Progenitor cell of endocrine pancreas (in vitro differentiated cells): Measurements from ENCODE around the gene CDH18. TPM values are rescaled to one million over a fixed set of nuclear protein-coding genes. Genes with fewer than 3 reads are reported as not detected.

ENCODE experiments used
- DNase-seq: peaks from one replicate; pipeline ENCODE4 v3.0.0; 2021; ENCODE audit warnings: low spot score; ENCODE audit not compliant: unreplicated experiment
- H3K27ac Mint-ChIP-seq: 2 replicates; pipeline ENCODE4 v1.8.0; 2021; ENCODE audit warnings: mild to moderate bottlenecking, moderate library complexity, mixed read lengths
- H3K27me3 Mint-ChIP-seq: 2 replicates; pipeline ENCODE4 v1.8.0; 2021; ENCODE audit warnings: mixed read lengths
- H3K36me3 Mint-ChIP-seq: 2 replicates; pipeline ENCODE4 v1.8.0; 2022; ENCODE audit warnings: mixed read lengths; ENCODE audit not compliant: insufficient read depth
- H3K4me1 Mint-ChIP-seq: 2 replicates; pipeline ENCODE4 v1.8.0; 2021; ENCODE audit warnings: low read depth, mixed read lengths
- H3K4me3 Mint-ChIP-seq: 2 replicates; pipeline ENCODE4 v1.8.0; 2021; ENCODE audit warnings: low read depth, mild to moderate bottlenecking, moderate library complexity, mixed read lengths
- H3K9me3 Mint-ChIP-seq: 2 replicates; pipeline ENCODE4 v1.8.0; 2021; ENCODE audit warnings: low read depth, mixed read lengths
- CTCF ChIP-seq: fragments of 200-600 bp; sonication (generic); IDR thresholded peaks from one replicate; pipeline ENCODE4 v1.5.0; 2021; ENCODE audit warnings: antibody characterized with exemption, mild to moderate bottlenecking; ENCODE audit not compliant: unreplicated experiment
- total RNA-seq: library from RNA; stranded (reverse); gene quantifications from 2 replicates; pipeline ENCODE4 v1.2.1, GENCODE V29; 2021

Gene CDH18
- total RNA-seq, 1 donor from 2014 or later = 1.9 TPM

- no peaks in the 10 kb centered on the region for H3K4me1 Mint-ChIP-seq
- H3K27ac Mint-ChIP-seq = no peak overlapping the region
- no peaks in the 10 kb centered on the region for H3K36me3 Mint-ChIP-seq
- DNase-seq = no peak
- no peak for TF ChIP-seq CTCF
- H3K27me3 Mint-ChIP-seq = no peaks in the 10 kb centered on the region
- H3K9me3 Mint-ChIP-seq = peaks cover 2% of the 10 kb centered on the region
- H3K4me3 Mint-ChIP-seq = no peak overlapping the region
Measured at GRCh38 chr5:19625562-19625961, 362.4 kb downstream of the CDH18 start.

DNA sequence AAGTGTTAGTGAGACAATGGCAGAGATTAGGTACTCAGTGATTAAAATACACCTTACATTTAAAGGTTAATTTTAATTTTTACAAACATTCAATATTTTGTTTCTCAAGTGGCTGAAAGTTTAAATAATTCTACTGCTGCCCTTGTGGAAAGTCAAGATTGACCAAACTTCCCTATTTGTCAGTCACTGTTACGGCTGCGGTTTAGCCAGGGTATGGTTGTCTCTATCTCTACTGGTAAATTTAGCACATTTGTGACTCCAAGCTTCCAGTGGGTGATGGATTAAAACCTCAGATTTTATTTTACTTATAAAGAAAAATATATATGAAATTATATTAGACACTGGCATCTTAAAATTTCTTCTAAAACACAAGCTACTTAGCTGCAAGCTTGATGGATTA is 368.4 kb downstream of the CDH18 start:
- Mint-ChIP-seq H3K4me3 (no peak overlapping the region), H3K9me3 (peaks cover 2% of the 10 kb centered on the region), H3K36me3 (no peaks in the 10 kb centered on the region), H3K27me3 (no peaks in the 10 kb centered on the region), H3K27ac (no peak overlapping the region), H3K4me1 (no peaks in the 10 kb centered on the region)
- DNase-seq = no peak
- no peak for TF ChIP-seq CTCF

DNA sequence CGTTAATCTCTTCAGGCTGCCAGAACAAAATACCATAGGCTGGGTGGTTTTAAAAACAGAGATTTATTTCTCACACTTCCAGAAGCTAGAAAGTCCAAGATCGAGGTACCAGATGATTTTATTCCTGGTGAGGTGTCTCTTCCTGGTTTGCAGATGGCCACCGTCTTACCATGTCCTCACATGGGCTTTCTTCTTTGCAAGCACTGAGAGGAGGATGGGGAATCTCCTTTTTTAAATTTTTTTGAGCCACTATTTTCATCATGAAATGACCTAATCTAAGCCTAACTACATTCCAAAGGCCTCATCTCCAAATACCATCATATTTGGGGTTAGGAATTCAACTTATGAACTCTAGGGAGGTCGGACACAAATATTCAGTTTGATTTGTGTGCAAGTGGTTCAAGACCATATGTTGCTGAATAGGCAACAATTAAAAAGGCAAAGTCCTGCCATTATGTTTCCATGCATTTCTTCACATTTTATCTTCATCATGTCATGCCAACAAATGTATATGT is 371.2 kb downstream of the CDH18 start:
- H3K27ac Mint-ChIP-seq = no peak overlapping the region
- no peak overlapping the region for H3K4me3 Mint-ChIP-seq
- TF ChIP-seq CTCF = no peak
- no peaks in the 10 kb centered on the region for H3K27me3 Mint-ChIP-seq
- no peak for DNase-seq
- peaks cover 2% of the 10 kb centered on the region for H3K9me3 Mint-ChIP-seq
- H3K4me1 Mint-ChIP-seq = no peaks in the 10 kb centered on the region
- H3K36me3 Mint-ChIP-seq = no peaks in the 10 kb centered on the region

GRCh38 chr5:19615661-19616060 is 372.3 kb downstream of the CDH18 start:
- H3K27ac Mint-ChIP-seq = no peak overlapping the region
- H3K4me1 Mint-ChIP-seq = no peaks in the 10 kb centered on the region
- no peak for DNase-seq
- H3K9me3 Mint-ChIP-seq = no peaks in the 10 kb centered on the region
- no peaks in the 10 kb centered on the region for H3K36me3 Mint-ChIP-seq
- no peak for TF ChIP-seq CTCF
- H3K27me3 Mint-ChIP-seq = no peaks in the 10 kb centered on the region
- no peak overlapping the region for H3K4me3 Mint-ChIP-seq

GRCh38 chr5:19615071-19615470 is 372.9 kb downstream of the CDH18 start:
- Mint-ChIP-seq H3K27me3 (no peaks in the 10 kb centered on the region), H3K36me3 (no peaks in the 10 kb centered on the region), H3K4me1 (no peaks in the 10 kb centered on the region), H3K4me3 (no peak overlapping the region), H3K27ac (no peak overlapping the region), H3K9me3 (no peaks in the 10 kb centered on the region)
- DNase-seq = no peak
- TF ChIP-seq CTCF = no peak
